Transverse colon (tissue), 4 donors: Measurements from ENCODE around the gene SMCO4. TPM values are rescaled to one million over a fixed set of nuclear protein-coding genes. Genes with fewer than 3 reads are reported as not detected.

Experiments used
- DNase-seq: peaks from one replicate; pipeline ENCODE4 v3.0.0-alpha.2; 2019
- H3K27ac ChIP-seq, 4 donors: fragments of 200-600 bp; sonication (generic); 2 replicates each; pipeline ENCODE4 v1.5.1; 2016 to 2018; ENCODE audit warnings: inconsistent platforms in 4 of 4
- H3K27me3 ChIP-seq: fragments of 200-600 bp; sonication (generic); 2 replicates; pipeline ENCODE4 v1.5.1; 2017; ENCODE audit warnings: inconsistent platforms
- H3K36me3 ChIP-seq, 4 donors: fragments of 200-600 bp; sonication (generic); 2 replicates each; pipeline ENCODE4 v1.5.1; 2017 to 2019; ENCODE audit warnings: inconsistent platforms in 4 of 4
- H3K4me1 ChIP-seq, 4 donors: fragments of 200-600 bp; sonication (generic); 2 replicates each; pipeline ENCODE4 v1.5.1; 2017 to 2020; ENCODE audit warnings: inconsistent platforms in 4 of 4
- H3K4me3 ChIP-seq, 4 donors: fragments of 200-600 bp; sonication (generic); 1 replicate in 1 of 4; 2 replicates in 3 of 4; pipeline versions ENCODE4 v1.5.1 to v1.6.1; 2017 to 2019; ENCODE audit warnings: inconsistent platforms in 4 of 4
- H3K9me3 ChIP-seq, 2 donors: fragments of 200-600 bp; sonication (generic); 2 replicates each; pipeline ENCODE4 v1.5.1; 2017 to 2019; ENCODE audit warnings: inconsistent platforms in 2 of 2
- EP300 ChIP-seq: sonication (generic); formaldehyde crosslinking; IDR thresholded peaks from one replicate; pipeline ENCODE4 v1.6.1; 2017; ENCODE audit warnings: antibody characterized with exemption, low read depth
- POLR2A ChIP-seq: fragments of 450-650 bp; IDR thresholded peaks from one replicate; pipeline ENCODE4 v1.6.1; 2016; ENCODE audit warnings: antibody characterized with exemption, mild to moderate bottlenecking, moderate library complexity
- POLR2AphosphoS5 ChIP-seq, 3 donors: sonication (generic); formaldehyde crosslinking; IDR thresholded peaks; one replicate each; pipeline ENCODE4 v1.6.1; 2016; ENCODE audit warnings: antibody characterized with exemption in 3 of 3
- WGBS, 2 donors: methylation state at CpG; one replicate each; pipeline ENCODE4 v1.1.5; 2018; ENCODE audit warnings: low coverage in 1 of 2; 5-methylcytosine and 5-hydroxymethylcytosine counted together
- in situ Hi-C, 4 donors: fragments of 200-750 bp; cut with MboI; loops; one replicate each; pipeline versions ENCODE4 v1.15.0 to v1.15.1; 2017; ENCODE audit warnings: low sequenced_read_pairs in 3 of 4, low pct_ligation_motif_present in 1 of 4, low pct_unique_long_range_greater_than_20kb in 1 of 4
- intact Hi-C: fragments of 100-400 bp; cut with DNase I; formaldehyde crosslinking; loops from one replicate; pipeline ENCODE4 v1.15.1; 2023; ENCODE audit warnings: low total_unique reads
- total RNA-seq, 4 donors: library from RNA; depleted of rRNA; stranded (reverse); fragments of >200 nt; gene quantifications; one replicate each; pipeline ENCODE4 v1.1.0, GENCODE V29; 2016
- TF ChIP-seq, protein P1 (sequence below), 5 experiments: fragments of 200-600 bp in 3 of 5; fragments of 450-650 bp in 2 of 5; sonication (generic) in 3 of 5; IDR thresholded peaks; 1 replicate in 2 of 5; 2 replicates in 3 of 5; pipeline ENCODE4 v1.5.1; 2016 to 2017; ENCODE audit warnings: antibody characterized with exemption in 5 of 5, inconsistent platforms in 3 of 5, mild to moderate bottlenecking in 2 of 5, moderate library complexity in 1 of 5

SMCO4 gene
- total RNA-seq, 4 donors from 2014 or later = 33.3 to 80.4 (median 37.0) TPM; not detected in 1

DNA sequence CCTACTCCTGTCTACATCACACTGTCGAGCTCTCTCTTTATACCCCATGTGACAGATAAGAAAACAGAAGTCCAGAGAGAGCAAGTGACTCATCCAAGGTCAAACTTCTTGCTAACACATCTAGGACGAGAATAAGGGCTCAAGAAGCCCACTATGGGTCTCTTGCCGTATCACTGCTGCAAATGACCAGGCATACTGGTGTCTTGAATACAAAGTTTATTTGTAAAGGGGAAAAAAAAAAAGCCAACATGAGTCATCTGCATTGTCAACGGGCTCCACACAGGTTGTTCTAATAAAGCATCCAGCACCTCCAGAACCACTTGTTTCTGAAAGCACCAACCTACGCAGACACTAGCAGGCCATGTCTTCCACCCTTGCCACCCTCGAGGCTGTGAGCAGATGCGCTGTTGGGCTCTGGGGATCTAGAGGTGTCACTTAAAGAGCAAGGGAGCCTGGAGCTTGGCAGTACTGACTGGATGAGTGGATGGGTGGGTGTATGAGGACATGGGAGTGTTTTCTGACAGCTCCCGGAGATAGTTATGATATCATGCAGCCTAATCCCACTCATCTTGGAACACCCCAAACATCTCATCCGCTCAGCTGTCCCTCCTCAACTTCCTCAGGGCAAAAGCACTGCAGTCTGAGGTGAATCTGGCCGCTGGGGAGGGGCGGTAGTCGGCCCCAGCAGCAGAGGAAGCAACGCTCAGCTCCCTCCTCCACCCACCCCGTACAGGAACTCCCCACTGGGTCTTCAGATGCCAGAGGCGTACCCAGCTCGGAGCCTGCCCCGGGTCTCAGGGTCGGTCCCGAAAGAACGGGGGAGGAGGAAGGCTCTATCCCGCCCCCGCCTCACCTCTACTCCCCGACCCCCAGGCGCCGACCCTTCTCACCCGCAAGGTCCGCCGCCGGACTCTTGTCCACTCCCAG lies 1.0 kb downstream of the SMCO4 start:
- TF ChIP-seq POLR2AphosphoS5 (IDR thresholded peaks at IDR 0.05) = peak in 1 of 3 donors; percentile 13
- no peak for TF ChIP-seq POLR2A
- WGBS, 2 donors = 8 to 31% methylated on average over 5 to 28 of the region's 29 CpGs
- Histone ChIP-seq H3K4me3 (peak overlapping the region; percentile 52 to 96 (median 66)), H3K27me3 (no peaks in the 10 kb centered on the region), H3K9me3 (no peaks in the 10 kb centered on the region), H3K36me3 (no peaks in the 10 kb centered on the region), H3K4me1 (peaks cover 4 to 35% (median 18%) of the 10 kb centered on the region in 4 donors), H3K27ac (peak overlapping the region; percentile 77 to 93 (median 78))
- in situ Hi-C loops (loop anchor here (10.0 to 25.0 kb wide), 3 partner anchors 95 to 307 kb away; no protein-coding TSS in a partner anchor), intact Hi-C loops (loop anchor here (5.0 to 10.0 kb wide), 2 partner anchors 110 to 307 kb away; no protein-coding TSS in a partner anchor)
- peak; percentile 67 for DNase-seq

DNA sequence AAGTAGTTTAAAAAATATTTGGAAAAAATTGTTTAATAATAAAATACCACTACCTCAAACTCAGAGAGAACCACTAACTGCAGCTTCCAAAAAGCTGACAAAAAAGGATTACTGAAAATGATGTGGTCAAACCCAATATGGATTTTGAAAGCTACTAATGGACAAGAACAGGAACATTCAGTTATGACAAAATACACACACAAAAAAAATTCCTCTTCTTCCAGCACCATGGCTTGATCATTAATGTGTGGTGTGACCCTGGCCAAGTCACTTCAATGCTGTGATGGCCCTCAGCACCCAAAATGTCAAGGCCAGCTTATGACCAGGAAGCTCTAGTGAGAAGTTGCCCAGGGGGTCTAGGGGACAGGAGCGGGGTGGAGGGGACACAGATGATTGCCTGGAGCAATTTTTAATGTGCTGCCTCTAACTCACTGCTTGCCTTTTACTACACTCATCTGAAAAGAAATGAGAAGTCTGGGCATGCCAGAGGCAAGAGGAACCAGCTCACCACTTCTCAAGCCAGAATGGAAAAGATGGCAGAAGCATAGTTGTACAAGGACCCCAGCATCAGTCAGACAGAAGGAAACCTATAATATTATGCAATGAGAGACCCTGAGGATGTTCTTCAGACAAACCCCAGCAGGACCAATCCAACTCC lies 2.2 kb downstream of the SMCO4 start:
- no peaks in the 10 kb centered on the region for H3K27me3 ChIP-seq
- H3K9me3 ChIP-seq = no peaks in the 10 kb centered on the region
- H3K4me3 ChIP-seq = no peak overlapping the region
- DNase-seq = no peak
- no peaks in the 10 kb centered on the region for H3K36me3 ChIP-seq
- 94% methylated on average over 1 of the region's 1 CpG; no CpG with 5 or more reads in 1 of the 2 donors for WGBS, 2 donors
- peaks cover 4 to 40% (median 18%) of the 10 kb centered on the region in 4 donors for H3K4me1 ChIP-seq
- TF ChIP-seq, protein P1, sequence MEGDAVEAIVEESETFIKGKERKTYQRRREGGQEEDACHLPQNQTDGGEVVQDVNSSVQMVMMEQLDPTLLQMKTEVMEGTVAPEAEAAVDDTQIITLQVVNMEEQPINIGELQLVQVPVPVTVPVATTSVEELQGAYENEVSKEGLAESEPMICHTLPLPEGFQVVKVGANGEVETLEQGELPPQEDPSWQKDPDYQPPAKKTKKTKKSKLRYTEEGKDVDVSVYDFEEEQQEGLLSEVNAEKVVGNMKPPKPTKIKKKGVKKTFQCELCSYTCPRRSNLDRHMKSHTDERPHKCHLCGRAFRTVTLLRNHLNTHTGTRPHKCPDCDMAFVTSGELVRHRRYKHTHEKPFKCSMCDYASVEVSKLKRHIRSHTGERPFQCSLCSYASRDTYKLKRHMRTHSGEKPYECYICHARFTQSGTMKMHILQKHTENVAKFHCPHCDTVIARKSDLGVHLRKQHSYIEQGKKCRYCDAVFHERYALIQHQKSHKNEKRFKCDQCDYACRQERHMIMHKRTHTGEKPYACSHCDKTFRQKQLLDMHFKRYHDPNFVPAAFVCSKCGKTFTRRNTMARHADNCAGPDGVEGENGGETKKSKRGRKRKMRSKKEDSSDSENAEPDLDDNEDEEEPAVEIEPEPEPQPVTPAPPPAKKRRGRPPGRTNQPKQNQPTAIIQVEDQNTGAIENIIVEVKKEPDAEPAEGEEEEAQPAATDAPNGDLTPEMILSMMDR (IDR thresholded peaks at IDR 0.05) = no peak
- no peak for TF ChIP-seq POLR2AphosphoS5 (IDR thresholded peaks at IDR 0.05)
- TF ChIP-seq EP300 = no peak
- no peak for TF ChIP-seq POLR2A
- intact Hi-C loops = loop anchor here (5.0 to 10.0 kb wide), 2 partner anchors 111 to 306 kb away; no protein-coding TSS in a partner anchor
- H3K27ac ChIP-seq = peak overlapping the region in 2 of 4 donors; percentile 15 to 77
- in situ Hi-C loops = loop anchor here (10.0 to 25.0 kb wide), 3 partner anchors 96 to 306 kb away; no protein-coding TSS in a partner anchor

DNA sequence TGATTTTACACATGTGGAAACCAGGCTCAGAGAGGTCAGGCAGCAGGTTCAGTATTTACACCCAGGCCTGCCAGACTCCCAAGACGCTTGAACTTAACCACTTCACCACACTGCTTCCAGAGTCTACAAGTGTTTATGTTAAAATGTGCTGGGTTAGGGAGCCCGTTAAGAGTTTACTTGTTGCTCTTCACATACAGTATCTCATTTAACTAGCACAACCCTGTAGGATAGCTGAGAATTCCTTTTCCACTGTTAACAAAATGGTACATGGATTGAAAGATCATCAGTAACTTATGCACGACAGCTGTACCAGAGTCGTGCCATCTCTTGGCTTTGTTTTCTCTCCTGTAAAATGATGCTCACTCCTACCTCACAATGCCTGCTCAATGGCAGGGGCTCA lies 2.9 kb downstream of the SMCO4 start:
- TF ChIP-seq POLR2AphosphoS5 (IDR thresholded peaks at IDR 0.05) (no peak), EP300 (no peak), POLR2A (no peak)
- TF ChIP-seq, protein P1 (IDR thresholded peaks at IDR 0.05) = no peak
- Histone ChIP-seq H3K4me1 (peaks cover 4 to 40% (median 18%) of the 10 kb centered on the region in 4 donors), H3K9me3 (no peaks in the 10 kb centered on the region), H3K4me3 (no peak overlapping the region), H3K27me3 (no peaks in the 10 kb centered on the region), H3K36me3 (no peaks in the 10 kb centered on the region), H3K27ac (no peak overlapping the region)
- 70 to 74% methylated on average over 3 to 4 of the region's 4 CpGs for WGBS, 2 donors
- intact Hi-C loops (loop anchor here (5.0 to 10.0 kb wide), 2 partner anchors 112 to 306 kb away; no protein-coding TSS in a partner anchor), in situ Hi-C loops (loop anchor here (10.0 to 25.0 kb wide), 3 partner anchors 97 to 306 kb away; no protein-coding TSS in a partner anchor)
- no peak for DNase-seq

DNA sequence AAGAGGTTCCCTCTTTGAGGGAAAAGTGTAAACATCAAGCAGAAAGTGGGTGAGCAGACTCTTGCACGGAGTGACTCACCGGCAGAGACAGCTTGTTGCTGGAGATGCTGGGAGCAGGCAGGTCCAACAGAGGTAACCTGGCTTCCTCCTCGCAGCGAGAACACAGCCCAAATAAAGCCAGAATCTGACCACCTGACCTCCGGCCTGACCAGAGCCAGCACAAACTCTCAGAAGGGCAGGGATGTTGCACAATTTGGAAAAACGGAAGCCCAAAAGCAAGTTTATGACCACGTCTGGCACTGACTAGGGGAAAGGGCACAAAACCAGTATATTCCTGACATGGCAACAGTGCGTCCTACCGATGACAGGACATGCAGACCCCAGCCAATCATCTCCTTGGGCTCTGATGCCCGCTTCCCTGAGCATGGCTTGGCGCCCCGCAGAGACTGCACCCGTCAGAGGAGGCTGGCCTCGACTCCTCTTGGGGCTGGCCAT lies 5.4 kb downstream of the SMCO4 start:
- Histone ChIP-seq H3K4me3 (no peak overlapping the region), H3K27me3 (no peaks in the 10 kb centered on the region), H3K36me3 (no peaks in the 10 kb centered on the region), H3K4me1 (peaks cover 4 to 30% (median 17%) of the 10 kb centered on the region in 4 donors), H3K27ac (peak overlapping the region in 1 of 4 donors; percentile 20), H3K9me3 (no peaks in the 10 kb centered on the region)
- no peak for TF ChIP-seq EP300
- TF ChIP-seq, protein P1 (IDR thresholded peaks at IDR 0.05) = no peak
- no peak for TF ChIP-seq POLR2A
- no peak for TF ChIP-seq POLR2AphosphoS5 (IDR thresholded peaks at IDR 0.05)
- intact Hi-C loops (no loop called here), in situ Hi-C loops (loop anchor here in 1 of 4 donors (25.0 kb wide), 1 partner anchor 99 kb away; no protein-coding TSS in a partner anchor)
- DNase-seq = no peak
- 64 to 75% methylated on average over 5 to 14 of the region's 14 CpGs for WGBS, 2 donors
